Fibroblast of lung (primary cell): ENCODE measurements around the gene GPR37L1. TPM values are rescaled to one million over a fixed set of nuclear protein-coding genes. Genes with fewer than 3 reads are reported as not detected.

Experiments used
- DNase-seq, 2 donors: peaks; one replicate each; pipeline versions ENCODE4 v3.0.0 to v3.0.0-alpha.2; 2010; ENCODE audit warnings: low read depth in 2 of 2
- H2AFZ ChIP-seq: 2 replicates; pipeline ENCODE4 v1.5.1; 2012; ENCODE audit warnings: low read length, control low read depth, inconsistent platforms
- H3K27ac ChIP-seq: 2 replicates; pipeline ENCODE4 v1.5.1; 2011; ENCODE audit warnings: low read length, control low read depth; ENCODE audit not compliant: insufficient read depth
- H3K27me3 ChIP-seq: 2 replicates; pipeline ENCODE4 v1.5.1; 2011; ENCODE audit warnings: mild to moderate bottlenecking, low read length; ENCODE audit not compliant: control insufficient read depth, insufficient read depth
- H3K36me3 ChIP-seq: 2 replicates; pipeline ENCODE4 v1.5.1; 2011; ENCODE audit warnings: low read length; ENCODE audit not compliant: control insufficient read depth, insufficient read depth
- H3K4me1 ChIP-seq: 2 replicates; pipeline ENCODE4 v1.5.1; 2011; ENCODE audit warnings: low read length; ENCODE audit not compliant: control insufficient read depth, insufficient read depth; ENCODE audit errors: extremely low read depth
- H3K4me2 ChIP-seq: 2 replicates; pipeline ENCODE4 v1.5.1; 2011; ENCODE audit warnings: low read length, control low read depth; ENCODE audit not compliant: insufficient read depth; ENCODE audit errors: extremely low read depth
- H3K4me3 ChIP-seq, 4 experiments: fragments of 200-600 bp in 1 of 4; sonication (generic) in 1 of 4; replicated peaks in 1 of 4; 2 replicates each; pipeline ENCODE4 v1.5.1; 2011 to 2016; ENCODE audit warnings: low read length in 4 of 4, low read depth in 3 of 4, mild to moderate bottlenecking in 3 of 4, control low read depth in 2 of 4, inconsistent platforms in 1 of 4, mixed read lengths in 1 of 4; ENCODE audit not compliant: insufficient read depth in 1 of 4; ENCODE audit errors: control extremely low read depth in 1 of 4
- H3K79me2 ChIP-seq: 2 replicates; pipeline ENCODE4 v1.5.1; 2012; ENCODE audit warnings: mild to moderate bottlenecking, low read length, inconsistent platforms; ENCODE audit not compliant: control insufficient read depth, insufficient read depth
- H3K9ac ChIP-seq: 2 replicates; pipeline ENCODE4 v1.5.1; 2011; ENCODE audit warnings: mild to moderate bottlenecking, low read length, control low read depth; ENCODE audit not compliant: insufficient read depth
- H3K9me3 ChIP-seq: 2 replicates; pipeline ENCODE4 v1.5.1; 2012; ENCODE audit warnings: low read depth, low read length; ENCODE audit not compliant: control insufficient read depth, insufficient read depth
- H4K20me1 ChIP-seq: 2 replicates; pipeline ENCODE4 v1.5.1; 2011; ENCODE audit warnings: low read length; ENCODE audit not compliant: control insufficient read depth, insufficient read depth; ENCODE audit errors: extremely low read depth
- CTCF ChIP-seq, 2 donors: IDR thresholded peaks in 1 of 2; conservative IDR thresholded peaks in 1 of 2; 1 replicate in 1 of 2; 2 replicates in 1 of 2; pipeline ENCODE4 v1.5.1; 2011 to 2012; ENCODE audit warnings: low read length in 2 of 2, control low read depth in 1 of 2, inconsistent platforms in 1 of 2, low read depth in 1 of 2, mild to moderate bottlenecking in 1 of 2
- EZH2 ChIP-seq: IDR thresholded peaks from 2 replicates; pipeline ENCODE4 v1.5.1; 2012; ENCODE audit warnings: low read length, control low read depth, mild to moderate bottlenecking; ENCODE audit errors: missing control alignments
- polyA plus RNA-seq, 2 donors: library from polyadenylated mRNA; depleted of rRNA in 1 of 2; stranded (reverse) in 1 of 2; unstranded in 1 of 2; fragments of >200 nt; gene quantifications; 2 replicates each; pipeline ENCODE4 v1.2.1, GENCODE V29; 2011 to 2012; ENCODE audit warnings: missing spikeins in 1 of 2
- total RNA-seq: library from RNA; depleted of rRNA; stranded (reverse); fragments of >200 nt; gene quantifications from 2 replicates; pipeline ENCODE4 v1.2.1, GENCODE V29; 2014

Gene GPR37L1
- total and polyA plus RNA-seq, 2 donors (not counting 1 experiment from before 2014, with no cell fraction given): not detected

- DNase-seq: no peak
- no peaks in the 10 kb centered on the region for H3K79me2 ChIP-seq
- peaks cover 9% of the 10 kb centered on the region for H3K27me3 ChIP-seq
- H3K9ac ChIP-seq: no peak overlapping the region
- H3K36me3 ChIP-seq: no peaks in the 10 kb centered on the region
- no peak for TF ChIP-seq CTCF (conservative IDR thresholded peaks at IDR 0.05 in 1 of 2, IDR thresholded peaks at IDR 0.05 in 1 of 2; ENCODE audit: low read depth in 1 of 2, low read length in 2 of 2)
- no peak for TF ChIP-seq EZH2
- H3K9me3 ChIP-seq: no peaks in the 10 kb centered on the region
- no peak overlapping the region for H3K4me2 ChIP-seq
- H4K20me1 ChIP-seq: no peaks in the 10 kb centered on the region
- H3K27ac ChIP-seq: no peak overlapping the region
- H2AFZ ChIP-seq: no peak overlapping the region
- no peaks in the 10 kb centered on the region for H3K4me1 ChIP-seq
- no peak overlapping the region for H3K4me3 ChIP-seq
Observed at GRCh38 chr1:202152399-202152798, 29.7 kb downstream of the GPR37L1 start.

- Histone ChIP-seq H3K27ac (no peak overlapping the region), H2AFZ (no peak overlapping the region), H3K27me3 (peaks cover 7% of the 10 kb centered on the region), H3K4me2 (no peak overlapping the region), H3K36me3 (no peaks in the 10 kb centered on the region), H3K9ac (no peak overlapping the region), H3K4me3 (no peak overlapping the region), H4K20me1 (no peaks in the 10 kb centered on the region), H3K79me2 (no peaks in the 10 kb centered on the region), H3K9me3 (no peaks in the 10 kb centered on the region), H3K4me1 (no peaks in the 10 kb centered on the region)
- DNase-seq: no peak
- TF ChIP-seq CTCF (conservative IDR thresholded peaks at IDR 0.05 in 1 of 2, IDR thresholded peaks at IDR 0.05 in 1 of 2; ENCODE audit: low read depth in 1 of 2, low read length in 2 of 2): no peak
- TF ChIP-seq EZH2: no peak
Observed at GRCh38 chr1:202153284-202153683, 30.6 kb downstream of the GPR37L1 start.

- H2AFZ ChIP-seq: no peak overlapping the region
- no peaks in the 10 kb centered on the region for H4K20me1 ChIP-seq
- no peak overlapping the region for H3K27ac ChIP-seq
- H3K9ac ChIP-seq: no peak overlapping the region
- H3K27me3 ChIP-seq: peaks cover 7% of the 10 kb centered on the region
- DNase-seq: no peak
- no peak overlapping the region for H3K4me2 ChIP-seq
- TF ChIP-seq CTCF (conservative IDR thresholded peaks at IDR 0.05 in 1 of 2, IDR thresholded peaks at IDR 0.05 in 1 of 2; ENCODE audit: low read depth in 1 of 2, low read length in 2 of 2) (no peak), EZH2 (no peak)
- H3K36me3 ChIP-seq: no peaks in the 10 kb centered on the region
- H3K4me3 ChIP-seq: no peak overlapping the region
- H3K9me3 ChIP-seq: no peaks in the 10 kb centered on the region
- no peaks in the 10 kb centered on the region for H3K4me1 ChIP-seq
- no peaks in the 10 kb centered on the region for H3K79me2 ChIP-seq
Observed at GRCh38 chr1:202154148-202154765, 31.5 kb downstream of the GPR37L1 start.
